ENCODE results near the gene HES2.
"Not testable (repeated sequence)": the region's sequence is repeated elsewhere in the genome, so short reads cannot be mapped to it uniquely, and the experiment has no call there.

HES2 gene

DNA sequence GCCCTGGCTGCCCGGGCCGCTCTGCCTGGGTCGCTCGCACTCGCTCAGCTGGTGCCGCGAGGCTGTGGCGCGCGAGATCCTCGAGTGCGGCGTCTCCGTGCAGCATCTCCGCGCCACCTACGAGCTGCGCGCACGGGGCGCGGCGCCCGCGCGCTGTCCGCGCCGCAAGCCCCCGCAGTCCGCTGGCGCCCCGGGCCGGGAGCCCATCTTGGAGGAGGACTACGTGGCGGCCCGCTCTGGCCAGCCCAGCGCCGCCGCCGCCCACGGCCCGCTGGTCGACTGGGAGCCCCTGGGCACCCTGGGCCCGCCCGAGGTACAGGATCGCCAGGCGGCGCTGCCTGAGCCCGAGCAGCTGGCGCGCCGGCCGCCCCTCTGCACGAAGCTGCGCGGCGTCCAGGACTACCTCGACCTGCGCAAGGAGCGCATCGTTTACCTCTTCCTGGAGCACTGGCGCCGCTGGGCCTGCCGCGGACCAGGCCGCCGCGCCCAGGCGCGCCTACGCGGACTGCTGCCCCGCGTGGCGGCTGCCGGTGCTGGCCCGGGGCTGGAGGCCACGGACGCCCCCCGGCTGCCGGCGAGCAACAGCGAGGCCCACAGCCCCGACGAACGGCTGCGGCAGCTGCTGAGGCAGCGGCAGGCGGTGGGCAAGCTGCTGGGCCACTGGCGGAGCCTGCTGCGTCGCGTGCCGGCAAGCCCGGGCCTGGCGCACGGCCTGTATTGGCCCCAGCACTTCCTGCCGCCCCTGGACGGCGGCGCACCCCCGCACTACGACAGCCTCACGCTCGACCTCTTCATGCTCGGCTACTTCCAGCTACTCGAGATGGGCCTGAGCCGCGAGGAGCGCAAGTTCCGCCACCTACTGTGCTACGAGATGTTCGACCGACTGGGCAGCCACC lies 35.4 kb upstream of the HES2 start:
- DNase-seq (ENCODE audit: low read depth in 1 of 2, low spot score in 1 of 2): no peak

DNA sequence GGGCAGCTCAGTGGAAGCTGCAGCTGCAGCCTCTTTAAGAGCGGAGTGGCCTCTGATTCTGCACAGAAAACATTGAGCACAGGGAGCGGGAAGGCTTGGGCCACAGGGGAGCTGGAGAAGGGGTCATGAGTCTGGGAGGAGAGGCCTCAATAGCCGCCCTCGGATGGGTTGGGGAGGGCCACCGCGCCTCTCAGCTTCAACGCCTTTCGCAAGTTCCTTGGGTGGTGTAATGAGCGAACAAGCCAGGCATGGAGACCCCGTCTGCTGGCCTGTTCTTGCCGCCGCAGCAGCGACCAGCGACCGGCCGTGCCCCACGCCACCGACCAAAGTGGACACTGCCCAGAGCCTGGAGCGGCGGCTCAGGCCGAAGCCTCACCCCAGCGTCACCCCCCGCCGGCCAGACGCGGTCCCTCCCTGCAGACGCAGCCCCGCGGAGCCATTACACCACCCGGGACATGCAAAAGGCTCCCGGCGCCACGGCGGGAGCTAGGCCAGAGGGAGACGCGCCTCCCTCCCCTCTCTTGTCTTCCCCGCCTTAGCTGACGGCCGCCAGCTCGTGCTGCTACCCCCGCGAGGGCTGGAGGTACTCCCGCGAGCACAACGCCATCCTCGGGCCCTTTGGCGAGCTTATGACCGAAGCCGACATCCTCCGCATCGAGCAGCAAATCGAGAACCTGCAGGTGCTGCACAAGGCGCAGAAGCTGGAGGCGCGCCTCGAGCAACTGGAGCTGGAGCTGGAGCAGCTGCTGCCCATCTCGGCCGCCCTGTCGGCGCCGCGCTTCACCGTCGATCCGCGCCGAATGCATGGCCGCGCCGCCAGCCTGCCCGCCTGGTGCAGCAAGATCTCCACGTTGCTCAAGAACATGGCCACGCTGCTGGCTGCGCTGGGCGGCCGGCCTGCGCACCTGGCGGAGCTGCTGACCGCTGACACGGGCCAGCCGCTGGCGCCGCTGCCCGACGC lies 34.5 kb upstream of the HES2 start:
- not testable (repeated sequence) for DNase-seq (ENCODE audit: low read depth in 1 of 2, low spot score in 1 of 2)

DNA sequence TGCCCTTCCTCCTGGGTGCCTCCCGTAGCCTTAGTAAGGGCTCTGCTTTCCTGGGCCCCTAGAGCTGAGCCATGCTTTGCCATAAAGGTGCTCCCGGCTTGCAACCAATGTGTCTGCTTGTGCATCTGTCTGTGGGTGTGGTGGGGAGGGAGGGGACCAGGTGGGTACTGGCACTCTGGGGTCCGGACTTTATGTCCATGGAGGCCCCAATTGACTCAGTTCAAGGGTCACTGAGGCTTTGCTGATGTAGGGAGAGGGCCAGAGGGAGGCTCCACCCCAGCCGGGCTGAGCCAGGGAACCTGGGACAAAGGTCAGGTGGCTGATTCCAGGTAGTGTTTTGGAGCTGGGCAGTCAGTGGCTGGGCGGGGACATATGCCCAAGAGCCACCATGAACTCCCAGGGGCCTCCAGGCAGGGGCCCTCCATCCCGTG lies 31.2 kb upstream of the HES2 start:
- no peak for DNase-seq (ENCODE audit: low read depth in 1 of 2, low spot score in 1 of 2)

DNA sequence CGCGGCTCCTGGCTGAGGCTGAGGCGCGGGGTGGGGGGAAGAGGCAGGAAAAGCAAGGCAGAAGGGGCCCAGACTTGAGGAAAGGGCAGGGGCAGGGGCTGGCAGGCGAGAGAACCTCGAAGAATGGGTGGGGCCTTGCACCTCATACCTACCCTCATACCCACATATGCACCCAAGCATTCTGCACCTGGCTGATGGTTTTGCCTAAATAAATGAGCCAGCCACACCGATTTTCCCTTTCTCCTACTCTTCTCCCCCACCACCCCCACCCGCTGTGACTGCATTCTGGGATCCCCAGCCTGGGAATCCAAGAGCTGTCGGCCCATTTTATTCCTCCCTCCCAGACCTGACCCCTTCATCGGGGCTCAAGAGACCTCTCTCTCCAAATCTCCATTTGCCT lies 30.8 kb upstream of the HES2 start:
- DNase-seq (ENCODE audit: low read depth in 1 of 2, low spot score in 1 of 2): not testable (repeated sequence)

DNA sequence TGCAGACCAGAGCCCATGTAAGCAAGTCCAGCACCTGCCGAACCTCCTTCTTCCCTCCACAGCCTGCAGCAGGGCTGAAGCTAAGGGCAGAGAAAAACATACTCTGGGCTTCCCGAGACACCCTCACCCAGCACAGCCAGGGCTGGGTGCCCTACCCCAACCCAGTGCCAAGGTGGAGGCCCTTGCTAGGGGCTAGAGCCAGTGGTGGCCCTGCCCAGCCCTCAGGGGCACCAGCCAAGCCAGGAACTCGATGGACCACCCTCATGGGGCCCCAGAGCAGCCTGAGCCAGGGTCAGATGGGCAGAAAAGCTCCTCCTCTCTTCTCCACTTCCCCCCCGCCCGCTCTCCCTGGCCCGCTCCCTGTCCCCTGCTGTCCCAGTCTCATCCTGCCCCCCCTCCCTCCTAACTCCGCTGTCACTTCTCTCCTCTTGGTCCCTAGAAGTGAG lies 30.3 kb upstream of the HES2 start:
- no peak for DNase-seq (ENCODE audit: low read depth in 1 of 2, low spot score in 1 of 2)

DNA sequence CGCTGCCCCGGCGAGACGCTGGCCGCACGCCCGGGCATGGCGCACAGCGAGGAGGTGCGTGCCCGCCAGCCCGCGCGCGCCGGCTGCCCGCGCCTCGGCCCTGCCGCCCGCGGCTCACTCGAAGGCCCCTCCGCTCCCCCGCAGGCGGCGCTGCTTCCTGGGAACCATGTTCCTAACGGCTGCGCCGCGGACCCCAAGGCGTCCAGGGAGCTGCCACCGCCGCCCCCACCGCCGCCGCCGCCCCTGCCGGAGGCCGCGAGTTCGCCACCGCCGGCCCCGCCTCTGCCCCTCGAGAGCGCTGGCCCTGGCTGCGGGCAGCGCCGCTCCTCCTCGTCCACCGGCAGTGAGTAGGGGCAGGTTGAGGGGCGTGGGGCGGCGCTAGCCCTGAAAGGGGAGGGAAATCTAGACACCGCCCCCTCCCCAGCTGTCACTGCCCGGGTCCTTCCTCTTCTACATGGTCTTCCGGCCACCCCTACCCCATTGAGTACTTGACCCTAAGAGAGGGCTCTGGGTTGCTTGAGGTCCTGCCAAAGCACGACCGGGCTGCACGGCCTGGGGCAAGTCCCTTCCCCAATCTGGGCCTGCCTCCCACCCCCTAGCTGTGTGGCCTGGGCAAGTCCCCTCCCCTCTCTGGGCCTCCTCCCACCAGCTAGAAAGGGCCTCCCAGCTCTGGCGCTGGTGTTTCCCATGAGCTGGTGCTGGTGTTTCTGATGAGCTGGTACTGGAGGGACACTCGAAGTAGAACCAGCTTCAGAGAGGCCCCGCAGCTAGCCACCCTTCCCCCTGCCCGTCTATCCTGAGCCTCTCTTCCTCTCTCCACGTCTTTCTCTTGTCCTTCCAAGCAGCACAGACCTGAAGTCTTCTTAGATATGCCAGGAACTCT lies 29.3 kb upstream of the HES2 start:
- DNase-seq (ENCODE audit: low read depth in 1 of 2, low spot score in 1 of 2): no peak

DNA sequence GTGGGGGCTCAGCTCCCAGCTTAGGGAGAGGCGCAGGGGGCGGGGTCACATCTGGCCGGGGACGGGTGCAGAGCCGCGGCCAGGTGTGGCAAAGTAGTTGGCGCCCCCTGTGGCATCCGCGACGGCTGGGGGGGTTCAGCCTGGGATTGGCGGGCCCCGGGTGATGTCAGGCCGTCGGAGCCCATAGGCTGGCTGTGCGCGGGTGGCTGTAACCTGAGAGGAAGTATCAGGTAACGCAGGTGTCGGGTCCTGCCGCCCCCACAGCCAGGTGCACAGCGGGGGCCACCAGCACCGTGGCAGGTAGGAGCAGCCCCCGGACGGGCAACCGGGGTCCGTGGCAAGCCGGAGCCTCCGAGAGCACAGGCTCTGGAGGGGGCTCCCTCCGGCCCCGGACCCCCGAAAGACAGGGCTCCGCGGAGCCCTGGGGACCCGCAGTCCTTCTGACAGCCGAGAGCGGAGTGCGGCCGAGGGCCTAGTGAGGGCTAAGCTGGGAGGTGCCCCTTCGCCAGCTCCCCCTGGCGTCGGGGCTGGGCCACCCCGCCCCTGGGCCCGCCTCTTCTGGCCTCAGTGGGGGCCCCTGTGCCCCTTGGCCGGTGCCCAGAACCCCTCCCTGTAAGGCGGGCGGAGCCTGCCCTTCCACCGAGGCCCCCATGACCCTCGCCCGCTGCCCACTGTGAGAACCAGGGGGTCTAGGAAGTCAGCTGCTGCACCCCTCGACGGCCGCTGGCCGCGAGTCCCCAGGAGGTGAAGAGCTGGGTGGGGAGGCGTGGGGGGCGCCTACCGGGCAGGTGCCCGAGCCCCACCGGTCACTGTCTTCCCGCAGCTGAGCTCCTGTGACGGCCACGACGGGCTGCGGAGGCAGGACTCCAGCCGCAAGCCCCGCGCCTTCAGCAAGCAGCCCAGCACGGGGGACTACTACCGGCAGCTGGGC lies 28.4 kb upstream of the HES2 start:
- DNase-seq (ENCODE audit: low read depth in 1 of 2, low spot score in 1 of 2): no peak

DNA sequence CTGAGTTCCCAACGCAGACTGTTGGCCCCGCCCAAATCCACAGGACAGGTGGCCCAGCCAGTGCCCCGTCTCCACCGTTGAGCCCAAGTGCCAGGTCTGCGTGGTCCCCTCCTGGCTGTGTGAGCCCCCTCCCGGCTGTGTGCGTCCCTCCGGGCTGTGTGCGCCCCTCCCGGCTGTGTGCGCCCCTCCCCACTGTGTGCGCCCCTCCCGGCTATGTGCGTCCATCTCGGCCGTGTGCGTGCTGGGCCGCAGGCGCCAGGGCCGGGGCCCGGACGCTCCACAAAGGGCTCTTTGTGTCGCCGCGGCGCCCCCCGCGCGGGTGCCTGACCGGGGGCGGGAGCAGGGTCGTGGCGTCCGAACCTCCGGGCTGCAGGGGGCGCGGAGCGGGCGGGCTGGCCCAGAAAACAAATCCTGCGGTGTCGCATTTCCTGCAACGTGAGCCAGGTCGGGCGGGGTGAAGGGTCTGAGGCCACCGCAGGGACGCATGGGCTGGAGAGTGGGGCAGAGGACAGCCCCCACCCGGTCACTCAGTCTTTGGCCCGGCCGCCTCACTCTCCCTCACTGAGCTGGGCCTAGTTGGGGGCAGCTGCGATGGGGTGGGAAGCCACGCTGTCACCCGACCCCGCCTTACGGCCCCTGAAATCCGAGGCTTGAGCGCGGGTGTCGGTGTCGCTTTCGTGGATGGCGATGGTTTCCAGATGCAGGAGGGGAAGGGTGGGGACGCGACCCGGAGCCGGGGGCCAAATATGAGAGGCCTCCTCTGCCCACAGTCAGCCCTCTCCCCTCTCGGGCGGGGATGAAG lies 27.5 kb upstream of the HES2 start:
- no peak for DNase-seq (ENCODE audit: low read depth in 1 of 2, low spot score in 1 of 2)

DNA sequence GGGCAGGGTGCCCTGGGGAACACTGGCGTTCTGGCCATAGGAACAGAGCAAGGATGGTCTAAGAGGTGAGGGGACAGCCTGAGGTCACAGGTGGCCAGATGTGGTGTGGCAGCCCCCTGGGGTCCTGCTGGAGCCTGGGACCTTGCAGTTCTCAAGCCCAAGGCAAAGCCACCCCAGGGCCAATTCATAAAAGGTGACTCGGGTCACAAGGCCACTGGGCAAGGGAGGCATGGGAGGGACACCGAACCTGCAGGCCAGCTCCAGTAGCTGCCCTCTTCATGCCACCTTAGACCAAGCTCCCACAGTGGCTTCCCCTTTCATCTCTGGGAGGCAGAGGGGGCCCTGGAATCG lies 26.9 kb upstream of the HES2 start:
- no peak for DNase-seq (ENCODE audit: low read depth in 1 of 2, low spot score in 1 of 2)

DNA sequence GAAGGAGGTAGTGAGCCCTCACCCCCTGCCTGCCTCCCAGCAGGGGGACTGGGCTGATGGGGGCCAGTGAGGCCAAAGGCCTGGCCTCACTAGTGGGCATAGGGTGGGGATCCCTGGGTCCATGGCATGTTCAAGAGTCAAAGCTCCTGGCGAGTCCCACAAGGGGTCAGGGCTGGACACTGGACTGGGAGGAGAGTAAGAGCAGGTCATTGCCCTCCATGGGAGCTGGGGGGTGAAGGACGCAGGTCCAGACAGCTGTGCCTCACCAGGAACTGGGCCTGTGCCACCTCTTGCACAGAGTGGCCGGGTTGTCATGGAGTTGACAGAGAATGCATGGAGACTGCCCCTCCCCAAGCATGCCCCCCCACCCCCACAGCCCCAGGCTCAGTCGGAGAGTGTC lies 26.2 kb upstream of the HES2 start:
- not testable (repeated sequence) for DNase-seq (ENCODE audit: low read depth in 1 of 2, low spot score in 1 of 2)

DNA sequence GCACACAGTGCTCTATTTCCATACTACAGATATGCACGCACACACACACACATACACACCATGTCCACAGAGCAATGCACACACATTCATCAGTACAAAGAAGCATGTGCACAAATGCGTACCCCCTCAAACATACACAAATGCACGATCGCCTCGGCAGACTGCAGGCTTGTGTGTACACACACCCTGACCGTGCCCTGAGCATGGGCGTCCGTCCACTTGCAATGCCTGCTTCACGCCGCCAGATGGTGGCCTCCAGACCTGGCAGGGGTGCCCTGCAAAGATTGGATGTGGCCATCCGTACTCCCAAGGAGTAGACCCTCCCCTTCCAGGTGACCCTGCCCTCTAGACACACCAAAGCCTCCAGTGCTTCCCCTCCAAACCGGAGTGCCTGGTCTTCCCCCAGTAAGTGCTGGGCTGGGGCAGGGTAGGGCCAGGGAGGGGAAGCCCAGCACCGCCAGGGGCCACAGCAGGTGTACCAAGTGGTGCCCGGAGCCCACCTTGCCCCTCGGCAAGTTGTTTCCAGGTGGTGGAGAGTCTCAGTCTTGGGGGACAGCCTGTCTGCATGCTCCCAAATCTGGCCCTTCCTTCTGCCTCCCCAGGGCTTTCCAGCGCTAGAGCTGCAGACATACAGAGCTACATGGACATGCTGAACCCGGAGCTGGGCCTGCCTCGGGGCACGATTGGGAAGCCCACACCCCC lies 25.5 kb upstream of the HES2 start:
- DNase-seq (ENCODE audit: low read depth in 1 of 2, low spot score in 1 of 2): no peak

DNA sequence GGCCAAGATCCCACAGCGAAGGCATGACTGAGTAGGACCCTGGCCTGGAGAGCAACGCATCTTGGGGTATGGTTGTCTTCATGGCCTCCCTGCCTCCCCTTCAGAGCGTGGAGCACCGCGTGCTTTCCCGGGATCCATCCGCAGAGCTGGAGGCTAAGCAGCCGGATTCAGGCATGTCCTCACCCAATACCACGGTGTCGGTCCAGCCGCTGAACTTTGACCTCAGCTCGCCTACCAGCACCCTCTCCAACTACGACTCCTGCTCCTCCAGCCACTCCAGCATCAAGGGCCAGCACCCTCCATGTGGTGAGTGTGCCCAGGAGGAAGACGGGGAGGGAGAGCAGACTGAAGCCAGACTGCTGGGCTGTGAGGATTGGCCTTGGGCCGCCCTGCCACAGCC lies 24.7 kb upstream of the HES2 start:
- no peak for DNase-seq (ENCODE audit: low read depth in 1 of 2, low spot score in 1 of 2)

DNA sequence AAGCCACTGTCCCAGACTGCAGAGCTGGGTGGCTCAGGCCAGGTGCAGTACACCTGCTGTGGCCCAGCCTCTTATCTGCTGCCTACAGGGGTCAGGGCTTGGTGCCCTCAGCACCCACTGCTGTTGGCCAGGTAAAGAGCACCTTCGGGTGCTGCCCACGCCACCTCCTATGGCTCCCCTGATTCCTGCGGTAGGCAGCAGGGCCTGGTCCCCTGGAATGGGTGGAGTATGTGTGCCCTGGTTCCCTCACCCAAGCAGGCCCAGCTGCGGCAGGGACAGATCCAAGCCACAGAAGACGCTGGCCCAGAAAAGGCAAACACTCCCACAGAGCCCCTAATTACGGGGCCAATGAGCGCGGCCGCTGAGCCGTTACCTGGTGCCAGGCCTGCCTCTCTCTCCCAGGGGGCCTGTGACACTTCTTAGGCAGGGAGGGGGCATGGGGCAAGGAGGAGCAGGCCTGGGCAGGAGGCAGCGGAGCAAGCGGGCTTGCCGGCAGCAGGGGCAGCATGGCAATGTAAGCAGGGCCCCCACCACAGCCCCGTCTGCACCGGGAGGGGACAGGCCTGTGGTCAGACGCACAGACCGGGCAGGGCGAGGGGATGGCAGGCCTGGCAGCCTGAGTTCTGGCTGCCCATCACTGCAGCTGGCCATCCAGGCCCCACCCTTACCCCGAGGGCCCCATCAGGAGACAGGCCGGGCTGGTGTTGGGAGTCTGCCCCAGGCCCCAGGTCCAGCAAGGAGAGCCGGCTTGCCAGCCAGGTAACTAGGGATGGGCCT lies 23.8 kb upstream of the HES2 start:
- no peak for DNase-seq (ENCODE audit: low read depth in 1 of 2, low spot score in 1 of 2)

DNA sequence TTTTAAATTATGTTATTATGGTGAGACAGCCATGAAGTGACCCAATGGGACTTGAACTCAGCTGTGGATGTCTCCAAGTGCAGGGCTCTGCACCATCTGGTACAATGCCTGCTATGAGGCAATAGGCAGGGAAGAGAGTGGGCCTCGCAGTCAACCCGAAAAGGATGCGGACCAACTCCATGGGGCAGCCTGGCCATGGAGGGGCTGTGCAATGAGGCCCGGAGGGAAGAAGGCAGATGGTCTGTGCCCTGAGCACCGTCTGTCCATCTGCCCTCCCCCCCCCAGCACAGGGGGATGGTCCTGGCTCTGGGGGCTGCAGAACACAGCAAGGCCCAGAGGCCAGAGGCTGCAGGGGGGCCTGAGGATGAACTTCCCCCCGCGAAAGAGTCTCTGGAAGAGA lies 21.9 kb upstream of the HES2 start:
- no peak for DNase-seq (ENCODE audit: low read depth in 1 of 2, low spot score in 1 of 2)

DNA sequence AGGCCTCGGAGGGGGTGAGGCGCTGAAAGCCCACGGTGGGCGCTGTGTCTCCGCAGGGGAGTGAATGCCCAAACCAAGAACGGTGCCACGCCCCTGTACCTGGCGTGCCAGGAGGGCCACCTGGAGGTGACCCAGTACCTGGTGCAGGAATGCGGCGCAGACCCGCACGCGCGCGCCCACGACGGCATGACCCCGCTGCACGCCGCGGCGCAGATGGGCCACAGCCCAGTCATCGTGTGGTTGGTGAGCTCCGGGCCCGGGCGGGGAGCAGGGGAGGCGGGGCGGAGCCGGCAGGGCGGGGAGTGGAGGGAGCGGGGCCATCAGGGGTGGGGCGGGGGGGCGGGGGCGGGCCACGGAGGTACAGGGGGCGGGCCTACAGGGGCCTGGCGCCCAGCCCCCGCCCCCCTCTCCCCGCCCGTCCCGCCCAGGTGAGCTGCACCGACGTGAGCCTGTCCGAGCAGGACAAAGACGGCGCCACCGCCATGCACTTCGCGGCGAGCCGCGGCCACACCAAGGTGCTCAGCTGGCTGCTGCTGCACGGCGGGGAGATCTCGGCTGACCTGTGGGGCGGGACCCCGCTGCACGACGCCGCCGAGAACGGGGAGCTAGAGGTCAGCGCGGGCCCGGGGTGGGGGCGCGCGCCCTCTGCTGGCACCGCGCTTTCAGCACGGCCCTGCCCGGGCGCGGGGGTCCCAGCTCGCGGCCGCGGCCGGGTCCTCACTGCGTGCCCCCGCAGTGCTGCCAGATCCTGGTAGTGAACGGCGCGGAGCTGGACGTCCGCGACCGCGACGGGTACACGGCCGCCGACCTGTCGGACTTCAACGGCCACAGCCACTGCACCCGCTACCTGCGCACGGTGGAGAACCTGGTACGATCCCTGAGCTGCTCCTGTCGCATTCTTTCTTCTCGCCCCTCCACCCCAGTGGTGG lies 20.7 kb upstream of the HES2 start:
- peak in 1 of 2 donors; percentile 44 for DNase-seq (ENCODE audit: low read depth in 1 of 2, low spot score in 1 of 2)

DNA sequence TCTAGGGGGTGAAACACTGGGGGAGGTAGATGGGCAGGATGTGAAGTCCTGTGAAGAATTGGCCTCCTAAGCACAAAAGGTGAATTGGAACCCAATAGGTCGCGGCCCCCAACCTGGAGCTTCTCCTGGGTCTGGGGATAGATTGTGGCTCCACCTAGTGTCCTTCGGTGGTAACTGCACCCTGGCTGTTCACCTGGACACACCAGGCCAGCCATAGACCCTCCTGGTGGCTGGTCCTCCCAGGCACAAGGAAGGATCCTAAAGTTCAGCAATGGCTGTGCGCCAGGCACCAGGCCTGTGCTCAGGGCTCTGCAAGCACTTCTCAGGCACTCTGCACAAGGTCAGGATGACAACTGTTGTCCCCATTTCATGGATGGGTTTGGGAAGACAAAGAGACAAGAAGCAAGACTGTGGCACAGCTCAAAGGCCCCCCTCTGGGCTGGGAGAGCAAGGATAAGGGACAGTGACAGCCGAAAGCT lies 18.4 kb upstream of the HES2 start:
- peak; percentile 49 to 63 for DNase-seq (ENCODE audit: low read depth in 1 of 2, low spot score in 1 of 2)

All from activated CD4-positive, alpha-beta T cell treated with anti-CD3 and anti-CD28 coated beads, Interleukin-2, amount 50 U/mL, for 24 hours (primary cell).